HG03064 (cell line): ENCODE measurements around the gene STUB1.
A peak's percentile ranks its signal among the peaks of the same experiment; 100 is the strongest.
"Not testable (repeated sequence)": the region's sequence is repeated elsewhere in the genome, so short reads cannot be mapped to it uniquely, and the experiment has no call there.

Experiments
- ATAC-seq: cut with Tn5 transposase; IDR thresholded peaks from one replicate; pipeline ENCODE4 v1.9.1; 2021; ENCODE audit warnings: low read depth; ENCODE audit not compliant: unreplicated experiment

The STUB1 gene

DNA sequence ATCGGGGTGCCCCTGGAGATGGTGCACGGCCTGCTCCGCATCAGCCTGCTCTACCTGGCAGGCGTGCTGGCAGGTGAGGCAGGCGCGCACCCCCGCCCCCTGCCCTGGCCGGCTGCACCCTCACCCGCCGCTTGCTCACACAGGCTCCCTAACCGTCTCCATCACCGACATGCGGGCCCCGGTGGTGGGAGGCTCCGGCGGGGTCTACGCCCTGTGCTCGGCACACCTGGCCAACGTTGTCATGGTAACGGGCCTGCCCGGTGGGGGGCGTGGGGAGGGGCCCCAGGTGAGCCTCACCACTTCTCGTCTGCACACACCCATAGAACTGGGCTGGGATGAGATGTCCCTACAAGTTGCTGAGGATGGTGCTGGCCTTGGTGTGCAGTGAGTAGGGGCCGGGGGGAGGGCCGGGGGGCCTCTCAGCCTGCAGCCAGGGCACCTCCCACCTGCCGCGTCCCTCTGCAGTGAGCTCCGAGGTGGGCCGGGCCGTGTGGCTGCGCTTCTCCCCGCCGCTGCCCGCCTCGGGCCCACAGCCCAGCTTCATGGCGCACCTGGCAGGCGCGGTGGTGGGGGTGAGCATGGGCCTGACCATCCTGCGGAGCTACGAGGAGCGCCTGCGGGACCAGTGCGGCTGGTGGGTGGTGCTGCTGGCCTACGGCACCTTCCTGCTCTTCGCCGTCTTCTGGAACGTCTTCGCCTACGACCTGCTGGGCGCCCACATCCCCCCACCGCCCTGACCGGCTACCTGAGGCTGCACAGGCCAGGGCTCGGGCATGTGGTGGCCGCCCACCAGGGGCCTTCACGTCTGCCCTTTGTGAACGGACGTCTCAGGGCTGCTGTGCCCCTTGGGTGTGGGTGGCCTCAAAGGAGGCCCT lies 2.7 kb upstream of the STUB1 start:
- no peak for ATAC-seq

DNA sequence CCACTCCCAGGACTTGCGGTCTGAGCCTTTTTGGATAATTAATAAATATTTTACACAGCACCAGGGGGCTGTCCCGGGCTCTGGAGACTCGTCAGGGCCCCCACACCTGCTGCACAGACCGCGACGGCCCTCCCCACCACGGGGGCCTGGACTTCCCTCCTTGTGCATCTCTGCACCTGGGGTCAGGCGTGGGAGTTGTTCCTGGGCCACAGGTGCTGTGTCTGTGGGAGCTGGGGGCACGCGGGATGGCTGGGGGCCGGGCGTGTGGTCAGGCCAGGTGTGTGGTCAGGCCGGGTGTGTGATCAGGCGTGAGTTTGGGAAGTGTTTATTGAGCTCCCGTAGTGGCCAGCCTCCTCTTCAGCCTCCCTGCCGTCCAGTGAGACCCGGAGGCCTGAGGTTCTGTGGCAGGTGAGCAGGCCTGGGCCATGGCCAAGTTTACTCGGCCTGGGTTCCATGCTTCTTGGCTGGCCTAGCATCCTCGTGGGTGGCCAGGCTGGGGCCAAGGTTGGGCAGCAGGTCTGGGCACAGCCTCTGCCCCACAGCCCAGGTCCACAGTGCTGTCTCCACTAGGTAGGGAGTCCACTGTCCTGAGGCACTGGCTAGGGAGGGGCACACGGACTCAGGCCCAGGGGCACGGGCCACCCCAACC lies 1.9 kb upstream of the STUB1 start:
- ATAC-seq: no peak

DNA sequence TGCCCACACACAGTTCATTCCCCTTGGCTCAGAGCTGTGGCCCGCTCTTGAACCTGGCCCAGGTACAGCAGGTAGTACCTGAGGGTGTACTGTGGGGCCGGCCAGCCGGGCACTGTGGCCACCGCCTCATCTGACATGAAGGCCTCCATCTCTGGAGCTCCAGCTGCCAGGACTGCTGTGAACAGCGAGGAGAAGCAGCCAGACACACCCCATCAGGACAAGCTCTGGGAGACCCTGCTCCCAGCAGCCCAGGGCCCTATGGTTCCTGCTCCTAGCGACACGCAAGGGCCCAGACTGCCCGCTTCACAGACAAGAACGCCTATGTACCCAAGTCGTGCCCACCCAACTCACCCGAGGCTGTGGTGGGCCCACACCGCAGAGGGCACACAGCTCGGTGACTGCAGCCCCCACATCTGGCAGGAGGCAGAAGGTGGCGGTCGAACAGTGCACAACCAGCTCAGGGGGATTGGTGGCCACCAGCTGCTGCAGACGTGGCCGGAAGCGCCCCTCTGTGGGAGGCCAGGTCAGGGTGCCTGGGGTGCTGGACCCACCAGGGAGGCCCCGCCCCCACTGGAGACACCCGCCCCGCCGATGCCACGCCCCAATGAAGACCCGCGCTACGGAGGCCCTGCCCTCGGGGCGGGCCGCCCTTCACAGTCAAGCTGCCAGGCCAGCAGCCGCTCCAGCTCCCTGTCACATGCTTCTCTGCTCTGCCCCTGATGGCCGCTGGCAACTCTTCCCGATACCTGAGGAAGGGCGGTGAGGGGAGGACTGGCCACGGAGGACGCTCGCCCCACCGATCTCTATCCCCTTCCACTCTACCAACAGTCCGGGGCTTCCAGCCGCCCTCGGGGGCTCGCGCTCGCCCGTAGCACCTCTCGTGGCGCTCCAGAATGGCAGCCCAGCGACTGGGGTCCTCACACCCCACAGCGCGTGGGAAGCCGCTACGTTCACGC lies 1.1 kb upstream of the STUB1 start:
- no peak for ATAC-seq

DNA sequence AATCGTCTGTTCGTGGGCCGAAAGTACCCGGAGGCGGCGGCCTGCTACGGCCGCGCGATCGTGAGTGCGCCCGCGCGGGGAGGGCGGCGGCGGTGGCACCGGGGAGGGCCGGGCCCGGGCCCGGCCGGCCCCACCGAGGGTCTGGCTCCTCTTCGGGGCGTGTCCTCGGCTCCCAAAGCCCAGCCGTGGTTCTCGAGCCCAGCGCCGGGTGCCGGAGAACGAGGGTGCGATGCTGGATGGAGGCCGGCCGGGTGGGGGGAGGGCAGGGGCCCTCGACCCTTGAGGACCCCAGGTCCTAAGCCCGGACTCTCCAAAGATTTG lies 375 bp downstream of the STUB1 start:
- no peak for ATAC-seq

DNA sequence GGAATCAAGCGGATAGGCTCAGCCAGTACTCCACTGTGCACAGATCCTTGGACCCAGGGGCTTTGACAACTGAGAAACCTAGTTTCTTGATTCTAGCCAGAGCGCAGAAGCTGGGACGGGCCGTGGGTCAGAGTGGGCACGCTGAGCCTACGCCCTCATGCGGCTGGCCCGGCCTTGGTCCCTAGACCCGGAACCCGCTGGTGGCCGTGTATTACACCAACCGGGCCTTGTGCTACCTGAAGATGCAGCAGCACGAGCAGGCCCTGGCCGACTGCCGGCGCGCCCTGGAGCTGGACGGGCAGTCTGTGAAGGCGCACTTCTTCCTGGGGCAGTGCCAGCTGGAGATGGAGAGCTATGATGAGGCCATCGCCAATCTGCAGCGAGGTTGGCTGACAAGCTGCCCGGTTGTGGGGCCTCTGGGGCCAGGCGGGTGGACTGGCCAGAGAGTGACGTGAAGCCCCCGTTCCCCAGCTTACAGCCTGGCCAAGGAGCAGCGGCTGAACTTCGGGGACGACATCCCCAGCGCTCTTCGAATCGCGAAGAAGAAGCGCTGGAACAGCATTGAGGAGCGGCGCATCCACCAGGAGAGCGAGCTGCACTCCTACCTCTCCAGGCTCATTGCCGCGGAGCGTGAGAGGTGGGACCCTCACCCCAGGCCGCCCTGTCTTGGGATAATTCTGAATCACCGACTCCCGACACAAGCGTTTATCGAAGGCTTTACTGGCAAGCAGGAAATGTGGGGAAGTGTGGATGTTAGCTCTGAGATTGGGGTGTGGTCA lies 946 bp downstream of the STUB1 start:
- no peak for ATAC-seq

DNA sequence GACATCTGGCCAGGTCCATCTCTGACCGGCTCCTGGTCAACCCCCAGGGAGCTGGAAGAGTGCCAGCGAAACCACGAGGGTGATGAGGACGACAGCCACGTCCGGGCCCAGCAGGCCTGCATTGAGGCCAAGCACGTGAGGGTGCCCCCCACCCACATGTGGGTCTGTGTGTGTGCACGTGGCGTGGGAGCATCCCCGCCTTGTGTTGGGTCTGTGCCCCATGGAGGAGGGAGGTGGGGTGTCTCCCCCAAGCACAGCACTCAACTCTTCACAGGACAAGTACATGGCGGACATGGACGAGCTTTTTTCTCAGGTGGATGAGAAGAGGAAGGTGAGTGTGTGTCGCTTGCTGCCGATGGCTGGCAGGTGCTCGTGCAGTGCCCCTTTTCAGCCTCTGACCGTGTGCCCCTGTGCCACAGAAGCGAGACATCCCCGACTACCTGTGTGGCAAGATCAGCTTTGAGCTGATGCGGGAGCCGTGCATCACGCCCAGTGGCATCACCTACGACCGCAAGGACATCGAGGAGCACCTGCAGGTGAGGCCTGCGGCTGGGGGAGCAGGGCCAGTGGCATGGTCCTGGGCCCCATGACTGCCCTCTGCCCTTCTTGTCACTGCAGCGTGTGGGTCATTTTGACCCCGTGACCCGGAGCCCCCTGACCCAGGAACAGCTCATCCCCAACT lies 1.7 kb downstream of the STUB1 start:
- no peak for ATAC-seq

DNA sequence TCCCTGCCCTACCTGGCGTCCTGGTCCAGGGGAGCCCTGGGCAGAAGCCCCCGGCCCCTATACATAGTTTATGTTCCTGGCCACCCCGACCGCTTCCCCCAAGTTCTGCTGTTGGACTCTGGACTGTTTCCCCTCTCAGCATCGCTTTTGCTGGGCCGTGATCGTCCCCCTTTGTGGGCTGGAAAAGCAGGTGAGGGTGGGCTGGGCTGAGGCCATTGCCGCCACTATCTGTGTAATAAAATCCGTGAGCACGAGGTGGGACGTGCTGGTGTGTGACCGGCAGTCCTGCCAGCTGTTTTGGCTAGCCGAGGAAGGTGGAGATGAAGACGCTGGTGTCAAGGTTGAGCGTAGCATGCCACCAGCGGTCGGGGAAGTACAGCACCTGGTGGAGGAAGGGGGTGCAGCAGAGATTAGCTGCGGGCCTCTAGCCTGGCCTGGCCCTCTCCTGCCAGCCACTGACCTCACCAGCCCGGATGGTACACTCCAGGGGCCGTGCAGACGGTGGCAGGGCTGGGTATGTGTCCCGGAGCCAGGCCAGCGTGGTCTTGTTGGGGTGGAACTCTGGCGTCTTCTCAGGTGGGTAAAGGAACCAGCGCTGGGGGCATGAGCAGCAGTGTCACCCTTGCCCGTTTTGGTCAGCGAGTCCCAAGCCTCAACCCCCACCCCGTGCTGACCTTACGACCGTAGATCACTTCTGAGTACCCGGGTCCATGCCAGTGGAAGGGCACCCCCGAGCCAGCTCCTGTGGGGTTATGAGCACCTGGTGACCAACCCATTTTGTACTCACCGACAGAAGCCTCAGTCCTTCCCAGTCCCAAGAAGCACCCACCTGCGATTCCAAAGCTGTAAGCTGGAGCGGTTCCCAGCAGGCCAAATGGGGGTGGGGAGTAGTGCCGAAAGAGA lies 2.5 kb downstream of the STUB1 start:
- no peak for ATAC-seq

DNA sequence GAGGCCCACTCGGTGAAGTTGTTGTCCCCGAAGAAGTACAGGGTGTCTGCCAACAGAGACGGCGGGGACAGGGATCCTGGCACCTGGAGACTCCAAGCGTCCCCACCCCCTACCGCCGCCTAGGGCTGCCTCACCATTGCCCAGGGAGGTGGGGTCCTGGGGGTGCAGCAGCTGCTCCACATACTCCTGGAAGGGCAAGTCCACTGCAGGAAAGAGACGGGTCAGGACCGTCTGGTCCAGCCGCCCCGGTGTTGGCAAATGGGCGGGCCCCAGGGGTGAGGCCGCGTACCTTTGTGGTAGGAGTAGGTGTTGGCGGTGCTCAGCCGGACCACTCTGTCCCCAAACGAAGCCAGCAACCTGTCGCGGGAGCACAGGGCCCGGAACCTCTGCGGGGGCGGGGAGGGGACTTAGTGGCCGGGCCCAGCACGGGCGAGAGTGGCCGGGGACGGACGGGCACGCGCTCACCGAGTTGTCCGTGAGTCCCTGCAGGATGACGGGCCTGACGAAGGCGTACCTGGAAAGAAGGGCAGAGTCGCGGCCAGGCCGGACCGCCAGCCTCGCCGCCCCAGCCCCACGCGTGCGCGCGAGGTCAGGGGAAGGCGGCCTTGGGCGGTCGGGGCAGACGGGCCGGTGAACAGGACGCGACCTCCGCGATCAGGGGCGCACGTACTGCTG lies 3.3 kb downstream of the STUB1 start:
- peak; percentile 1 for ATAC-seq

DNA sequence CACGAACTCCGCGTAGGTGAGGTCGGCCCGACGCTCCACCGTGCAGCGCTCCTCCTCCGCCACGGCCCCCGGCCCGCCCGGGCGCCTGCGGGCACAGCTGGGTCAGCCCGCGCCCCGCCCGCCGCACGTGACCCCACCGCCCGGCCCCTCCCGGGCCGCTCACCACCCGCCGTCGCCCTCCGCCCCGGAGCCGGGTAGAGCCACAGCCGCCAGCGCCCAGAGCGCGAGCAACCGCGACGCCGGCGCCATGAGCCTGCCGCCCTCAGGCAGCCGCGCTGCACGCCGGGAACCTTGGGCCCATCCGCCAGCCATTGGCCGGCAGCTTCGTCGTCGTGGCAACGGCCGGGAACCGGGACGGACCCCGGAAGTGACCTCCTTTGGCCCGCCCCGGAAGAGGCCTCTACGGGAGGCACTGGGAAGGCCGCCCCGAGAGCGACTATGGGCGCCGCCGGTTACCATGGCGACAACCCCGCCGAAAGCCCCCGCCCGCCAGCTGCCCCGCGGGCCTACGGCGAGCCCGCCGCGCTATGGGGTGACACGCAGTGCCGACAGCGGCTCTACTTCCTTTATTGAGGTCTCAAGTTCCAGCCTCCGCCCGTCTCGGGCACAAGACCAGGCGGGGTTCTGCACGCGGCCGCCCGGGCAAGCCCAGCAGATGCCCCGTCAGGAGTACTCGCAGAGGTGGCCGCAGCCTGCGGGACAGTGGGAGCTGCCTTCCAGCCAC lies 4.0 kb downstream of the STUB1 start, which contains the start of gene JMJD8:
JMJD8 (minus strand) TSS at position 264 of the 724 bp plus-strand sequence; CDS start at position 249, 15 bp downstream.
- ATAC-seq: peak; percentile 42

DNA sequence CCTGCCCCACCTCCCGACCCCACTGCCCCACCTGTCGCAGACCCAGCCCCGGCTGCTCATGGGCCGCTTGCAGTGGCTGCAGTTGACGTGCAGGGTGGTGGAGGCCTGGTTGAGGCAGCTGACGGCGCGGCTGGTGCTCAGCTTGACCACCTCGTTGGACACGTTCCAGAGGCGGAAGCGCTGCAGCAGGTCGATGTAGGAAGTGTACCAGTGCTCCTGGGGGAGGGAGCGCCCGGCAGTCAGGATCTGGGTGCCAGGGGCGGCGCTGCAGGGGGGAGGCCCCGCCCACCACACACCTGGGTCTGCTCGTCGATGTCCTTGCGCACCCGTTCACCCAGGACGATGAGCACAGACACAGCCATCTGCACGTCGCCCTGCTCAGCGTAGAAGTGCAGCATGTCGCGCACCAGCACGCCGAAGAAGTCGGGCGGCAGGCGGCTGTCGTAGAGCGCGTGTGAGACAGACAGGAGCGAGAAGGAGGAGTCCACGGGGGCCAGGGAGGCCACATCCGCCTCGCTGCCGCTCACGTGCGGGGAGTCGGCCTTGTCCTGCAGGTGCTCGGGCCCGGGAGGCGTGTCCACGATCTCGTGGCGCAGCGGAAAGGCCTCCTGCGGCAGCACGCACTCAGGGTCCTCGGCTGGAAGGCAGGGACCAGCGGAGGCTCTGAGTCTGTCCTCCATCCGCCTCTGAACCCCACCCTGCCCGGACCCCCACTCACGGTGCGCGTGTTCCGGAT lies 4.9 kb downstream of the STUB1 start:
- no peak for ATAC-seq

DNA sequence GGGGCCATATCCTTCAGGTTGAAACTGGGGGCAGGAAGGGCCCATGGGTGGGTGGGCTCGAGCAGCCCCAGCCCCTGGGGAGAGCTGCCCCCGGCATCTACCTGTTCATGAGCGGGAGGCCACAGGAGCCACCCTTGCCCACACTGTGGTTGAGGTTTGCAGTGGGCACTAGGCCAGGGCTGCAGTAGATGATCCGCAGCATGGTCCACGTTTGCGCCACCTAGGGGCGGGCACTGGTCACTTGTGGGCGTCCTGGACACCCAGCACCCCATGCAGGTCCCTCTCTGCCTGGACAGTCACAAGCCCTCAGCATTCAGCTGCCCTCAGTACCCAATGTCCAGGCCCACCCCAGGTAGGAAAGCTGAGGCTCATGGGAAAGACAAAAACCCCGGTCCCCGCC lies 5.8 kb downstream of the STUB1 start:
- no peak for ATAC-seq

DNA sequence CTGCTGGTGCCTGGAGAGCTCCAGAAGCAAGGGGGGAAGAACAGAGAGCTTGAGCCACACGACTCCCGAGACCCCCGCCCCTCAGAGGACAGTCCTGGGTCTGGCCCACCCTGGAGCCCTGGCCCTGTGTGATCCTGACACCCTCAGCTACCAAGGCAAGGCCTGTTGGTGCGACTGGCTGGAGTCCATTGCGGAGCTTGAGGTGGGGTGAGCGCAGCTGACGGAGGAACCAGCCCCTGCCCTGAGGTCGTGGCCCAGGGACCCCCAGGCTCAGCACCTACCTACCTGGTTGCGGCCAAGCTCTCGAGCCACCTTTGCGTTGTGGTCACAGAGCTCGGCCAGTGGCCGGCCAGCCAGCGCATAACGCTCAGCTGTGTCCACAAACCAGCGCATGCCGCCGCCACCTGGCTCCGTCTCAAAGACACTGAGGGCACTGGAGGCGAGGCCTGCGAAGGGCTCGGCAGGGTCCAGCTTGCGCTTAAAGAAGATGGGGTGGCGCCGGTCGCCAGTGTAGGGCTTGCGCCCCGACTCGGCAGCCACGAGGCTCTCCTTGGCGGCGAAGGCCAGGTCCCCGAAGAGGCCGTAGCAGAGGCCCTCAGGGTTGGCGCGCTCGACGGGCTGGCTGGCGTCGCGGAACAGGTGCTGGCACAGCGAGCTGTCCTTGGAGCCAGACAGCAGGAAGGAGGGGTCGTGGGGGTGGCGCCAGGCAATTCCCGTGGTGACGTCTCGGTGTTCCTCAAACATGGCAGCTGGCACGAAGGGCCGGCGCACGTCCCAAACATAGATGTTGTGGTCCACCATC lies 6.5 kb downstream of the STUB1 start:
- no peak for ATAC-seq

DNA sequence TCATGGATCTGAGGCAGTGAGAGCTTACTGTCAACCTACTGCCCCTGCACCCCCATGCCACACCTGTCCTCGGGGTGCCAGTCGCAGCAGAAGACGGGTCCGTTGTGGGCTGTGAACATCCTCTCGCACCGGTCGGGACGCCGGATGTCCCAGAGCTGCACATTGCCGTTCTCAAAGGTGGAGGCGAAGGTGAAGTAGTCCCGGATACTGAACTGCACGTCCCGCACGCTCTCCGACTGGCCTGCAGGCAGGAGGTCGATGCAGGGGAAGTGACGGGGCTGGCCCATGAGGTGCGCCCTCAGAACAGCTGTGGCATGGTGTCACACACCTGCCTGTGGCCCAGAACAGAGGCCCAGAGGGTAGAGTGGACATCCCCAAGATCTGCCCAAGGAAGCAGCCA lies 7.3 kb downstream of the STUB1 start:
- no peak for ATAC-seq

DNA sequence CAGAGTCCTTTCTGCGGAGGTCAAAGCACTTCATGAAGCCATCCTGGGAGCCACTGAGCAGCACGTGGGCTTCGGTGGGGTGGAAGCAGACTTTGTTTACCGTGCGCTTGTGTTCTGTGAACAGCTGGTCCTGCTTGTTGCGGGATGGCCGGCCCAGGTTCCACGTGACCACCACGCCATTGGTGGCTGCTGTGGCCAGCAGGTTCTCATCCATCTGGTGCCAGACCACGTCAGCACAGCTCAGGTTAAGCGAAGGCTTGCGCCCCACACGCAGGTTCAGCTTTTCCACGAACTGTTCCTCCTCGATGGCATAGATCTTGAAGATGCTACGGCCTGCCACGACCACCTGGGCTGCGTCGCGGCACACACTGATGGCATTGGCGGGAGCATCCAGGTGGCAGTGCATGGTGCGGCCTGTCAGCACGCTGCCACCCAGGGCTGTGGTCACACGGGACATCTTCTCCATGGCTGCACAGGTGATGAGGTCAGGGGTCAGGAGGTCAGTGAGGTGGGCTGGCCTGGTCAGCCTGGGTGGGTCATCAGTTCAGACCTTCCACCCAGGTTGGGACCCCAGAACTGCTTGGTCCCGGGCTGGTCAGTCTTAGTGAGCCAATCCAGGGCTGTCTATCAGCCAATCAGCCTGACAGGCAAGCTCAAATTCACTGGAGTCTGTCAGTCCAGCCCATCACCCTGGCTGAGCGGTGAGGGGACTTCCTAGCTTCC lies 9.1 kb downstream of the STUB1 start:
- ATAC-seq: no peak

DNA sequence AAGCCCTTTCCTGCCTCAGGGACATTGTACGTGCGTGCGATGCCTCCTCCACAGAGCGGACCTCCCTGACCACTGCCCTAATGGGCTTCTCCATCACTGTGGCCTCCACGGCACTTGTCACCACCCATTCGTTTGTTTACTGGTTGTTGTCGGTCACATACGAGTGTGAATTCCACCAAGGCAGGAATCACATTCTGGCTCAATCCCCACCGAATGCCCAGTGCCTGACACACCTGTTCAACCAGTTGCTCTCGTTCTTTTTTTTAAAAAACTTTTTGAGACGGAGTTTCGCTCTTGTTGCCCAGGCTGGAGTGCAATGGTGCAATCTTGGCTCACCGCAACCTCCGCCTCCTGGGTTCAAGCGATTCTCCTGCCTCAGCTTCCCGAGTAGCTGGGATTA lies 11.0 kb downstream of the STUB1 start:
- ATAC-seq: not testable (repeated sequence)
